ENCODE measurements around the gene NT5C2.

Gene NT5C2

DNA sequence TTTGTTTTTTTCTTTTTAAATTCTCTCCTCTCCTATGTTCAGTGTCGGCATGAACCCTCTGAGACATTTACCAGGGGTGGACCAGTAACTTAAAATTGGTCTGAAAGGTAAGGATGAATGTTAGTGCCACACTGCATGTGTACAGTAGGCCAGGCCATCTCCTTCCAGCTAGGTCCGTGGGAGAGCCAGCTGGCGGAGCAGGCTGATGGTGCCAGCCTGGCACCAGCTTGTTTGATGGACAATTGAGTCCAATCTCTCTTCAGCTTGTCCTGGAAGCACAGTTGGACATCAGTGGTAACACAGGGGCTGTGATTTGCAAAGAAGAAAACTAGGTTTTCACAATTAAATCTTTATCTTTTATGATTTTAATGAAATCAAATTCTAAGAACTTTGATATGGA is 138.5 kb downstream of the NT5C2 start:
- no peak for DNase-seq

DNA sequence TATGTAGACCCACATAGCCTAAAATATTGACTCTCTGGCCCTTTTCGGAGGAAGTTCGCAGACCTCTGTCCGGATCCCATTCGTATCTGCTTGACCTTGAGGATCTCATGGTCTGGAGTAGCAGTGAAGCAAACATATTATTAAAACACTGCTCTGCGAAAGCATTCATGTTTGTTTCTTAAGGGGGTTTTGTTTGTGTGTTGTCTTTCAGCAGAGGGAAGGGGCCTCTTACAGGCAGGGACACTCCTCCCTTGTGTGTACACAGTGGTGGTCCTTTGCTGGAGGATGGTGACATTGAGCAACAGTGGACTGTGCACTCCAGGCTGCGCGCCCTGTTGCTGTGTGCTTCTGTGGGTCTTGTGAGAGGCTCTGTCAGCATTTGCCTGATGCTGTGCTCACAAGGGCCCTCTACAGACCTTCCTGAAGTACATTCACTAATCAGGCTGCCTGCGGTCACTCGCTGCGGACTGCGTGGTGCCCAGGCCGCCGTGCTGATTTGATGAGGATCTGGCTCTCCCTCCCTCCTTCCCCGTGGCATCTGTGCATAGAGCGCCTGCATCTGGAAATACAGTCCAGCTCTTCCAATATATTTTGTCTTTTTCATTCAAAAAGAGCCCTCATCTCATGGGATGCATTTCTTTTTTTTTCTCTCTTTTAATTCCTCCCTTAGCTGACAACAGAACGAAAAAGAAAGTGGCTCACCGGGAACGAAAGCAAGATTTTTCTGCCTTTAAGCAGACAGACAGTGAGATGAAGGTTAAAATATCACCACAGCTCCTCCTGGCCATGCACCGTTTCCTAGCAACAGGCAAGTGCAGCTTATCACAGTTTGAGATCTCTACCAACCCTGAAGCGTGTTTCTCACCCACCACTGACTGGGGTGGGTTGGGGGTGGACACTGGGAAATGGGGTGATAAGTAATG is 139.2 kb downstream of the NT5C2 start:
- DNase-seq = peak; percentile 59

- DNase-seq = no peak
These were observed 143.8 kb downstream of the NT5C2 start for GRCh38 chr10:103049237-103049636.

DNA sequence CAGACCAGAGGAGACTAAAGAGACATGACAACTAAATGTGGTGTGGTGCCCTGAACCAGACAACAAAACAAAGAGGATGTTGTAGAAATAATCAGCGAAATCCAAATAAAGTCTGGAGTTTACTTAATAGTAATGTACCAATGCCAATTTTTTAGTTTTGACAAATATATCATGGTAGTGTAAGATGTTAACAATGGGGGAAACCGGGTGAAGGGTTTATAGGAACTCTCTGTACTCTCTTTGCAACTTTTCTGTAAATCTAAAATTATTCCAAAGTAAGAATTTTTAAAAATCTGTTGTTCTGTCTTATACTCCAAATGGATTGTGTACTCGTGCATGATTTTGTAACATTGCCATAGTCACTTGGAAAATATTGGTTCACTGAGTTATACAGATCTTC is 145.7 kb downstream of the NT5C2 start:
- DNase-seq = no peak

DNA sequence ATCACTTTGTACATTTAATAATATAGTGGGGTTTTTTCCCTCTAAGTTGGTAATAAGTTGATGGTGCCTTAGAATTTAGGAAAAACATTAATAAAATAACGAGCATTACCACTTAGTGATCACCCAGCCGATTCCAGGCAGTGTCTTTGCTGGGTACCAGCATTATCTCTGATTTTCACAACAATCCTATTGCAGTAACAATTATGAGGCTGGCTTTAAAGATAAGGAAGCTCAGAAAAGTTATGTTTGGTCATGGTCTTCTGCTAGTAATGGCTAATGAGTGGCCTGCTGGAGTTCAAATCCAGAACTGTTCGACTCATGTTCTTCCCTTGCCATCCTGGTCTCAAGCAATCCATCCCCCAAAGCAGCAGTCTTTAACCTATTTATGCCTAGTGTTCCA is 147.1 kb downstream of the NT5C2 start:
- DNase-seq = no peak

- DNase-seq = no peak
These were observed 148.1 kb downstream of the NT5C2 start for GRCh38 chr10:103044942-103045489.

DNA sequence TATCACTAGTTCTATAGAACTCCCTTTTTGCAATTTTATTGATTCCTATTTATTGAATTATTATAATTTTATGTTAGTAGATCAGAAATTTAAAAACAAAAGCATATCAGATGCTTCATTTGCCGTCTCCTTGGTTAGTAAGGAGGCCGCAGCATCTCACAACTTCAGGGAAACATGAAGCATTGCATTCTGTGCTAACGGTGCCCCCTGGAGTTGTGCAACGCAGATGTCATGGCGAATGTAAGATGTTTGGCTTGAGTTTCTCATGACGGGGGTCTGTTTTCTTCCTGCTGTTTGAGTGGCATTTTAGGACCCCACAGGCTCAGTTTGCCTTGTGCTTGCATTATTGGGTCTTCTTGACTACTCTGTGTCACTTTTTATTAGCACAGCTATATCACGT is 150.2 kb downstream of the NT5C2 start:
- DNase-seq = no peak

- DNase-seq = no peak
These were observed 150.9 kb downstream of the NT5C2 start for GRCh38 chr10:103042129-103042528.

- DNase-seq = no peak
These were observed 151.7 kb downstream of the NT5C2 start for GRCh38 chr10:103041391-103041790.

DNA sequence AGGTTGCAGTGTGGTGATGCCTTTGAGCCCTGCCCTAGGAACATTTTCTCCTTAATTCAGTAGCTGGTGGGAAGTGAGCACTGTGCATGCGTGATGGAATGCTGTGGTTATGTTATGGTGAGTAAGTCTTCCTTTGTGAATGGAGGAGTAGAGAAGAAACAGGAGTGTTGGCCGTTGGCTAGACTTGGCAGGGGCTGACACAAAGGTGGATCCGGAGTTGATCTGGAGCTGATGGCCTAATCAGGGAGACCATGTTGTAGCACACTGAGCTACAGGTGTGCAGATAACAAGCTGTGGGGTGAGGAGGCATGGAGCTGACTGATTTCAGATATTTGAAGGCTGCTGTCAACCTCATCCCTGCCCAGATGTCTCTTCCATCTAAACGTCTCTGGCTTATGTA is 152.7 kb downstream of the NT5C2 start:
- no peak for DNase-seq

GRCh38 chr10:103038570-103038969 is 154.5 kb downstream of the NT5C2 start:
- no peak for DNase-seq
